SK-N-SH (cell line): ENCODE results near the gene NCAPD3.

Experiments
- CHD2 ChIP-seq: fragments of 150-350 bp; IDR thresholded peaks from 2 replicates; pipeline ENCODE4 v1.6.1; 2018; ENCODE audit warnings: low read length; ENCODE audit not compliant: partially characterized antibody
- EP300 ChIP-seq, 2 experiments: IDR thresholded peaks; 2 replicates each; pipeline versions ENCODE4 v1.4.0 to v1.6.1; 2012; ENCODE audit warnings: borderline replicate concordance in 1 of 2, low read depth in 1 of 2, low read length in 1 of 2
- EZH2phosphoT487 ChIP-seq: fragments of 200-600 bp; sonication (generic); IDR thresholded peaks from 2 replicates; pipeline ENCODE4 v1.6.1; 2017; ENCODE audit warnings: low read depth, mixed run types, mild to moderate bottlenecking, antibody characterized with exemption, moderate library complexity, borderline replicate concordance
- FOXM1 ChIP-seq: IDR thresholded peaks from 2 replicates; pipeline ENCODE4 v1.4.0; 2012; ENCODE audit warnings: low read depth, mild to moderate bottlenecking
- NFIC ChIP-seq: IDR thresholded peaks from 2 replicates; pipeline ENCODE4 v1.4.0; 2012; ENCODE audit warnings: borderline replicate concordance
- POLR2AphosphoS5 ChIP-seq: IDR thresholded peaks from 2 replicates; pipeline ENCODE4 v1.6.1; 2012; ENCODE audit warnings: low read depth, low read length
- SIN3A ChIP-seq: IDR thresholded peaks from 2 replicates; pipeline ENCODE4 v1.6.1; 2012; ENCODE audit warnings: low read depth, mild to moderate bottlenecking, low read length, moderate library complexity, borderline replicate concordance
- TAF1 ChIP-seq: IDR thresholded peaks from 2 replicates; pipeline ENCODE4 v1.6.1; 2012; ENCODE audit warnings: low read depth, mild to moderate bottlenecking, low read length, moderate library complexity, borderline replicate concordance
- TF ChIP-seq, protein P1 (sequence below): fragments of 200-600 bp; sonication (generic); IDR thresholded peaks from 2 replicates; pipeline ENCODE4 v1.6.1; 2017; ENCODE audit warnings: antibody characterized with exemption, mild to moderate bottlenecking, moderate library complexity
- TF ChIP-seq, protein P2 (sequence below): fragments of 150-350 bp; IDR thresholded peaks from 2 replicates; pipeline ENCODE4 v1.6.1; 2017; ENCODE audit warnings: antibody characterized with exemption, low read length, low read depth, borderline replicate concordance
- TF ChIP-seq, protein P3 (sequence below): IDR thresholded peaks from 2 replicates; pipeline ENCODE4 v1.6.1; 2012; ENCODE audit warnings: mild to moderate bottlenecking, low read depth, low read length, moderate library complexity

DNA sequence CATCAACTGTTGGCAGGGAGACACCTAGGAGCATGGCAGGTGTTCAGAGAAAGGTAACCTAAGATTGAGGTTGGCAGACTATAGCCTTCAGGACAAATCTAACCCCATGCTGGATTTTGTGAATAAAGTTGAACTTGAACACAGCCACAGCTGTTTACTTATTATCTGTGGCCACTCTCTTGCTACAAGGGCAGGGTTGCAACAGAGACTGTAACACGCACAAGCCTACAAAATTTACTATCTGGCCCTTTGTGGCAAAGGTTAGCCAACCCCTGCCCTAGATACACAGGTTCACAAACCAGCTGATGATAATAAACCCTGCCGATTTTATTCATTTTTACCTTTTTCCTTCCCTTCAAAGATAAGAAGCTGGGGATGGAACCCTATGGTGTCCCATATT lies 26.9 kb upstream of the NCAPD3 start:
- TF ChIP-seq, protein P1, sequence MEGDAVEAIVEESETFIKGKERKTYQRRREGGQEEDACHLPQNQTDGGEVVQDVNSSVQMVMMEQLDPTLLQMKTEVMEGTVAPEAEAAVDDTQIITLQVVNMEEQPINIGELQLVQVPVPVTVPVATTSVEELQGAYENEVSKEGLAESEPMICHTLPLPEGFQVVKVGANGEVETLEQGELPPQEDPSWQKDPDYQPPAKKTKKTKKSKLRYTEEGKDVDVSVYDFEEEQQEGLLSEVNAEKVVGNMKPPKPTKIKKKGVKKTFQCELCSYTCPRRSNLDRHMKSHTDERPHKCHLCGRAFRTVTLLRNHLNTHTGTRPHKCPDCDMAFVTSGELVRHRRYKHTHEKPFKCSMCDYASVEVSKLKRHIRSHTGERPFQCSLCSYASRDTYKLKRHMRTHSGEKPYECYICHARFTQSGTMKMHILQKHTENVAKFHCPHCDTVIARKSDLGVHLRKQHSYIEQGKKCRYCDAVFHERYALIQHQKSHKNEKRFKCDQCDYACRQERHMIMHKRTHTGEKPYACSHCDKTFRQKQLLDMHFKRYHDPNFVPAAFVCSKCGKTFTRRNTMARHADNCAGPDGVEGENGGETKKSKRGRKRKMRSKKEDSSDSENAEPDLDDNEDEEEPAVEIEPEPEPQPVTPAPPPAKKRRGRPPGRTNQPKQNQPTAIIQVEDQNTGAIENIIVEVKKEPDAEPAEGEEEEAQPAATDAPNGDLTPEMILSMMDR = no peak
- TF ChIP-seq SIN3A (no peak), EP300 (IDR thresholded peaks at IDR 0.05; ENCODE audit: borderline replicate concordance in 1 of 2, low read depth in 1 of 2, low read length in 1 of 2) (no peak), TAF1 (no peak), CHD2 (no peak), NFIC (no peak), POLR2AphosphoS5 (no peak), EZH2phosphoT487 (no peak), FOXM1 (no peak)
- TF ChIP-seq, protein P2, sequence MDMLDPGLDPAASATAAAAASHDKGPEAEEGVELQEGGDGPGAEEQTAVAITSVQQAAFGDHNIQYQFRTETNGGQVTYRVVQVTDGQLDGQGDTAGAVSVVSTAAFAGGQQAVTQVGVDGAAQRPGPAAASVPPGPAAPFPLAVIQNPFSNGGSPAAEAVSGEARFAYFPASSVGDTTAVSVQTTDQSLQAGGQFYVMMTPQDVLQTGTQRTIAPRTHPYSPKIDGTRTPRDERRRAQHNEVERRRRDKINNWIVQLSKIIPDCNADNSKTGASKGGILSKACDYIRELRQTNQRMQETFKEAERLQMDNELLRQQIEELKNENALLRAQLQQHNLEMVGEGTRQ = no peak
- TF ChIP-seq, protein P3, sequence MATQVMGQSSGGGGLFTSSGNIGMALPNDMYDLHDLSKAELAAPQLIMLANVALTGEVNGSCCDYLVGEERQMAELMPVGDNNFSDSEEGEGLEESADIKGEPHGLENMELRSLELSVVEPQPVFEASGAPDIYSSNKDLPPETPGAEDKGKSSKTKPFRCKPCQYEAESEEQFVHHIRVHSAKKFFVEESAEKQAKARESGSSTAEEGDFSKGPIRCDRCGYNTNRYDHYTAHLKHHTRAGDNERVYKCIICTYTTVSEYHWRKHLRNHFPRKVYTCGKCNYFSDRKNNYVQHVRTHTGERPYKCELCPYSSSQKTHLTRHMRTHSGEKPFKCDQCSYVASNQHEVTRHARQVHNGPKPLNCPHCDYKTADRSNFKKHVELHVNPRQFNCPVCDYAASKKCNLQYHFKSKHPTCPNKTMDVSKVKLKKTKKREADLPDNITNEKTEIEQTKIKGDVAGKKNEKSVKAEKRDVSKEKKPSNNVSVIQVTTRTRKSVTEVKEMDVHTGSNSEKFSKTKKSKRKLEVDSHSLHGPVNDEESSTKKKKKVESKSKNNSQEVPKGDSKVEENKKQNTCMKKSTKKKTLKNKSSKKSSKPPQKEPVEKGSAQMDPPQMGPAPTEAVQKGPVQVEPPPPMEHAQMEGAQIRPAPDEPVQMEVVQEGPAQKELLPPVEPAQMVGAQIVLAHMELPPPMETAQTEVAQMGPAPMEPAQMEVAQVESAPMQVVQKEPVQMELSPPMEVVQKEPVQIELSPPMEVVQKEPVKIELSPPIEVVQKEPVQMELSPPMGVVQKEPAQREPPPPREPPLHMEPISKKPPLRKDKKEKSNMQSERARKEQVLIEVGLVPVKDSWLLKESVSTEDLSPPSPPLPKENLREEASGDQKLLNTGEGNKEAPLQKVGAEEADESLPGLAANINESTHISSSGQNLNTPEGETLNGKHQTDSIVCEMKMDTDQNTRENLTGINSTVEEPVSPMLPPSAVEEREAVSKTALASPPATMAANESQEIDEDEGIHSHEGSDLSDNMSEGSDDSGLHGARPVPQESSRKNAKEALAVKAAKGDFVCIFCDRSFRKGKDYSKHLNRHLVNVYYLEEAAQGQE = no peak
